Keratinocyte (primary cell): ENCODE measurements around the gene FOXR2.

Experiments
- EZH2 ChIP-seq: IDR thresholded peaks from one replicate; pipeline ENCODE4 v1.6.1; 2012; ENCODE audit warnings: inconsistent platforms, mild to moderate bottlenecking, low read length, moderate library complexity
- TF ChIP-seq, protein P1 (sequence below), 3 experiments: IDR thresholded peaks in 1 of 3; conservative IDR thresholded peaks in 1 of 3; optimal IDR thresholded peaks in 1 of 3; 2 replicates in 2 of 3; 3 replicates in 1 of 3; pipeline versions ENCODE3 to v1.5.1; 2011; ENCODE audit warnings: low read length in 3 of 3, mild to moderate bottlenecking in 3 of 3, moderate library complexity in 2 of 3, control low read depth in 1 of 3, inconsistent platforms in 1 of 3; ENCODE audit not compliant: insufficient read depth in 2 of 3; ENCODE audit errors: extremely low read depth in 1 of 3

DNA sequence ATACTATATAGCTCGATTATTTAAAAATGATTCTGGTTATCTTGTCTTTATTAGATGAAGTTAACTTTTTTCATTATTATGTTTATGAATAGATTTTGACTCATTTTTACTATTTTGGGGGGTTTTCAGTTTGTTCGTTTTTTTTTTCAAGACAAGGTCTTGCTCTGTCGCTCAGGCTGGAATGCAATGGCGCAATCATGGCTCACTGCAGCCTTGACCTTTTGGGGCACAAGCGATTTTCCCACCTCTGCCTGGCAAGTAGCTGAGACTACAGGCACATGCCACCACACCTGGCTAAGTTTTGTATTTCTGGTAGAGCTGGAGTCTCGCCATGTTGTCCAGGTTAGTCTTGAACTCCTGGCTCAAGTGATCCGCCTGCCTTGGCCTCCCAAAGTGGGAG lies 24.9 kb upstream of the FOXR2 start:
- TF ChIP-seq, protein P1, sequence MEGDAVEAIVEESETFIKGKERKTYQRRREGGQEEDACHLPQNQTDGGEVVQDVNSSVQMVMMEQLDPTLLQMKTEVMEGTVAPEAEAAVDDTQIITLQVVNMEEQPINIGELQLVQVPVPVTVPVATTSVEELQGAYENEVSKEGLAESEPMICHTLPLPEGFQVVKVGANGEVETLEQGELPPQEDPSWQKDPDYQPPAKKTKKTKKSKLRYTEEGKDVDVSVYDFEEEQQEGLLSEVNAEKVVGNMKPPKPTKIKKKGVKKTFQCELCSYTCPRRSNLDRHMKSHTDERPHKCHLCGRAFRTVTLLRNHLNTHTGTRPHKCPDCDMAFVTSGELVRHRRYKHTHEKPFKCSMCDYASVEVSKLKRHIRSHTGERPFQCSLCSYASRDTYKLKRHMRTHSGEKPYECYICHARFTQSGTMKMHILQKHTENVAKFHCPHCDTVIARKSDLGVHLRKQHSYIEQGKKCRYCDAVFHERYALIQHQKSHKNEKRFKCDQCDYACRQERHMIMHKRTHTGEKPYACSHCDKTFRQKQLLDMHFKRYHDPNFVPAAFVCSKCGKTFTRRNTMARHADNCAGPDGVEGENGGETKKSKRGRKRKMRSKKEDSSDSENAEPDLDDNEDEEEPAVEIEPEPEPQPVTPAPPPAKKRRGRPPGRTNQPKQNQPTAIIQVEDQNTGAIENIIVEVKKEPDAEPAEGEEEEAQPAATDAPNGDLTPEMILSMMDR (optimal IDR thresholded peaks at IDR 0.05 in 1 of 3, IDR thresholded peaks at IDR 0.05 in 1 of 3, conservative IDR thresholded peaks at IDR 0.05 in 1 of 3; ENCODE audit: extremely low read depth in 1 of 3, insufficient read depth in 2 of 3, low read length in 3 of 3): no peak
- no peak for TF ChIP-seq EZH2
